Uterus (tissue), 2 donors: ENCODE results near the gene CNTNAP4.

Experiments used
- POLR2A ChIP-seq, 2 donors: fragments of 450-650 bp; IDR thresholded peaks; one replicate each; pipeline ENCODE4 v1.6.1; 2016; ENCODE audit warnings: antibody characterized with exemption in 2 of 2, mild to moderate bottlenecking in 1 of 2, moderate library complexity in 1 of 2
- TF ChIP-seq, protein P1 (sequence below), 4 experiments: fragments of 200-600 bp in 2 of 4; fragments of 450-650 bp in 2 of 4; sonication (generic) in 2 of 4; IDR thresholded peaks; one replicate each; pipeline ENCODE4 v1.5.1; 2016 to 2019; ENCODE audit warnings: antibody characterized with exemption in 4 of 4, mild to moderate bottlenecking in 2 of 4, moderate library complexity in 1 of 4

DNA sequence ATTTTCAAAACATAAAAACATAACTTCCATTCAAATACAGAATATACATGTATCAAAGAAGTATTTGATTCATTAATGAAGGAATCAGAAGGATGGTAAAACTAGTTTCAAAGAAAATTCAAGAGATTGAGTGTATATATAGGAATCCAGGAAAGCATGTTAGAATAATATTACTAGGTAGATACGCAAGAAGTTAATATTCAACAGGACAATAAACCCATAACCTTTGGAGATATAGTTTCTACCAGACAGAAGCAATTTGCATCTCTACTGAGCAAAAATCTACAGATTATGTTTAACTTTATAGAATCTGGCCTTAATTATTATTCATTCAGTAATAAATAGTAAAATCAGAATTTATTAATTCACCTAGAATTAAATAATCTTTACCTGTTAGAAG is 166.8 kb downstream of the CNTNAP4 start:
- TF ChIP-seq, protein P1, sequence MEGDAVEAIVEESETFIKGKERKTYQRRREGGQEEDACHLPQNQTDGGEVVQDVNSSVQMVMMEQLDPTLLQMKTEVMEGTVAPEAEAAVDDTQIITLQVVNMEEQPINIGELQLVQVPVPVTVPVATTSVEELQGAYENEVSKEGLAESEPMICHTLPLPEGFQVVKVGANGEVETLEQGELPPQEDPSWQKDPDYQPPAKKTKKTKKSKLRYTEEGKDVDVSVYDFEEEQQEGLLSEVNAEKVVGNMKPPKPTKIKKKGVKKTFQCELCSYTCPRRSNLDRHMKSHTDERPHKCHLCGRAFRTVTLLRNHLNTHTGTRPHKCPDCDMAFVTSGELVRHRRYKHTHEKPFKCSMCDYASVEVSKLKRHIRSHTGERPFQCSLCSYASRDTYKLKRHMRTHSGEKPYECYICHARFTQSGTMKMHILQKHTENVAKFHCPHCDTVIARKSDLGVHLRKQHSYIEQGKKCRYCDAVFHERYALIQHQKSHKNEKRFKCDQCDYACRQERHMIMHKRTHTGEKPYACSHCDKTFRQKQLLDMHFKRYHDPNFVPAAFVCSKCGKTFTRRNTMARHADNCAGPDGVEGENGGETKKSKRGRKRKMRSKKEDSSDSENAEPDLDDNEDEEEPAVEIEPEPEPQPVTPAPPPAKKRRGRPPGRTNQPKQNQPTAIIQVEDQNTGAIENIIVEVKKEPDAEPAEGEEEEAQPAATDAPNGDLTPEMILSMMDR (IDR thresholded peaks at IDR 0.05): no peak
- no peak for TF ChIP-seq POLR2A (IDR thresholded peaks at IDR 0.05)
